Liver (tissue), 9 donors: ENCODE data around the gene TMEM163. TPM values are rescaled to one million over a fixed set of nuclear protein-coding genes. Genes with fewer than 3 reads are reported as not detected.

ENCODE experiments used
- DNase-seq: peaks from one replicate; pipeline ENCODE4 v3.0.0-alpha.2; 2017; ENCODE audit warnings: low spot score
- H3K27ac ChIP-seq, 2 donors: one replicate each; pipeline ENCODE4 v1.7.0; 2013; ENCODE audit warnings: inconsistent platforms in 2 of 2, low read length in 2 of 2, control low read depth in 1 of 2, low read depth in 1 of 2, mild to moderate bottlenecking in 1 of 2
- H3K27me3 ChIP-seq, 4 donors: one replicate each; pipeline versions ENCODE4 v1.6.1 to v1.7.0; 2013; ENCODE audit warnings: low read length in 3 of 4, inconsistent platforms in 1 of 4, mild to moderate bottlenecking in 1 of 4, moderate library complexity in 1 of 4; ENCODE audit not compliant: control insufficient read depth in 4 of 4, insufficient read depth in 4 of 4
- H3K36me3 ChIP-seq, 4 donors: one replicate each; pipeline versions ENCODE4 v1.6.1 to v1.7.0; 2013; ENCODE audit warnings: low read length in 3 of 4, mild to moderate bottlenecking in 3 of 4, low read depth in 1 of 4, moderate library complexity in 1 of 4; ENCODE audit not compliant: control insufficient read depth in 4 of 4, insufficient read depth in 3 of 4
- H3K4me1 ChIP-seq, 4 donors: one replicate each; pipeline versions ENCODE4 v1.6.1 to v1.7.0; 2013; ENCODE audit warnings: low read length in 3 of 4, mild to moderate bottlenecking in 3 of 4, moderate library complexity in 1 of 4; ENCODE audit not compliant: control insufficient read depth in 4 of 4, insufficient read depth in 4 of 4
- H3K4me3 ChIP-seq, 3 donors: one replicate each; pipeline versions ENCODE4 v1.6.1 to v1.7.0; 2013; ENCODE audit warnings: low read length in 3 of 3, control low read depth in 1 of 3, low read depth in 1 of 3, mild to moderate bottlenecking in 1 of 3
- H3K9ac ChIP-seq, 2 donors: one replicate each; pipeline ENCODE4 v1.7.0; 2013; ENCODE audit warnings: low read length in 2 of 2, mild to moderate bottlenecking in 2 of 2, moderate library complexity in 2 of 2, control low read depth in 1 of 2, low read depth in 1 of 2
- H3K9me3 ChIP-seq, 4 donors: one replicate each; pipeline versions ENCODE4 v1.6.1 to v1.7.0; 2013; ENCODE audit warnings: low read length in 3 of 4; ENCODE audit not compliant: control insufficient read depth in 4 of 4
- EGR1 ChIP-seq, 2 donors: IDR thresholded peaks; 2 replicates each; pipeline ENCODE4 v1.6.1; 2016 to 2018; ENCODE audit warnings: antibody characterized with exemption in 2 of 2, low read depth in 2 of 2
- FOXA2 ChIP-seq: IDR thresholded peaks from 2 replicates; pipeline ENCODE4 v1.6.1; 2016; ENCODE audit warnings: antibody characterized with exemption
- GABPA ChIP-seq, 2 donors: IDR thresholded peaks in 1 of 2; conservative IDR thresholded peaks in 1 of 2; 2 replicates each; pipeline ENCODE4 v1.6.1; 2016; ENCODE audit warnings: antibody characterized with exemption in 2 of 2, mild to moderate bottlenecking in 1 of 2, moderate library complexity in 1 of 2
- HNF4A ChIP-seq, 2 donors: conservative IDR thresholded peaks; 2 replicates each; pipeline ENCODE4 v1.6.1; 2016; ENCODE audit warnings: antibody characterized with exemption in 2 of 2, mild to moderate bottlenecking in 2 of 2
- HNF4G ChIP-seq: IDR thresholded peaks from 2 replicates; pipeline ENCODE4 v1.6.1; 2016; ENCODE audit warnings: antibody characterized with exemption
- JUND ChIP-seq, 2 donors: IDR thresholded peaks; 2 replicates each; pipeline ENCODE4 v1.6.1; 2016; ENCODE audit warnings: antibody characterized with exemption in 2 of 2
- NR2F2 ChIP-seq: IDR thresholded peaks from 2 replicates; pipeline ENCODE4 v1.6.1; 2016; ENCODE audit warnings: antibody characterized with exemption
- RAD21 ChIP-seq, 2 donors: IDR thresholded peaks; 2 replicates each; pipeline ENCODE4 v1.6.1; 2016; ENCODE audit warnings: antibody characterized with exemption in 2 of 2, mild to moderate bottlenecking in 2 of 2
- SP1 ChIP-seq: IDR thresholded peaks from 2 replicates; pipeline ENCODE4 v1.6.1; 2018; ENCODE audit warnings: antibody characterized with exemption, mild to moderate bottlenecking
- WGBS: extraction: QIAGEN DNeasy Blood & Tissue Kit; methylation state at CpG from one replicate; pipeline ENCODE4 v1.1.7; 2013; 5-methylcytosine and 5-hydroxymethylcytosine counted together
- polyA plus RNA-seq, 2 donors: library from polyadenylated mRNA; stranded (reverse) in 1 of 2; unstranded in 1 of 2; fragments of 200-250 nt in 1 of 2; fragments of >200 nt in 1 of 2; fragmentation: Nextera tagmentation in 1 of 2; extraction: Ambion mirVana in 1 of 2; gene quantifications; one replicate each; pipeline versions ENCODE4 v1.2.1 to v1.2.3, GENCODE V29; 2013 to 2015
- total RNA-seq, 2 donors: library from RNA; depleted of rRNA; stranded (reverse); fragments of >200 nt; gene quantifications; one replicate each; pipeline ENCODE4 v1.2.3, GENCODE V29; 2014
- TF ChIP-seq, protein P1 (sequence below): IDR thresholded peaks from 2 replicates; pipeline ENCODE4 v1.6.1; 2016; ENCODE audit warnings: antibody characterized with exemption
- TF ChIP-seq, protein P2 (sequence below): IDR thresholded peaks from 2 replicates; pipeline ENCODE4 v1.6.1; 2016; ENCODE audit warnings: antibody characterized with exemption
- TF ChIP-seq, protein P3 (sequence below): fragments of 150-350 bp; IDR thresholded peaks from 2 replicates; pipeline ENCODE4 v1.5.1; 2017; ENCODE audit warnings: improper control_type of control experiment, low read depth, low read length; ENCODE audit not compliant: missing input control
- TF ChIP-seq, protein P4 (sequence below): IDR thresholded peaks from 2 replicates; pipeline ENCODE4 v1.6.1; 2016; ENCODE audit warnings: antibody characterized with exemption
- donor health status: healthy.
- donor health status: healthy.
- donor health status: healthy.
- donor health status: healthy.
- donor health status: healthy.

Gene TMEM163
- total and polyA plus RNA-seq, 4 donors = 0.08 to 0.48 (median 0.25) TPM

DNA sequence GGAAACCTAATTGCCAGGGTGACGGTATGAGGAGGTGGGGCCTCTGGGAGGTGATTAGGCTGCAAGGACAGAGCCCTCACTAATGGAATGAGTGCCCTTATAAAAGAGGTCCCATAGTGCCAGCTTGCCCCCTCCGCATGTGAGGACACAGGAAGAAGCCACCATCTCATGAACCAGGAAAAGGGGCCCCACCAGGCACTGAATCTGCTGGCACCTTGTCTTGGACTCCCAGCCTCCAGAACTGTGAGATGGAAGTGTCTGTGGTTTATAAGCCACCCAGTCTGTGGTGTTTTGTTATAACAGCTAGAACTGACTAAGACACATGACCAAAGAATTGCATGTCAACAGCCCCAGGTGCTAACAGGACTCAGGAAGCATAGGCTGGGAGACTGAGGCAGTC is 250.6 kb downstream of the TMEM163 start:
- DNase-seq = peak; percentile 16
- Histone ChIP-seq H3K36me3 (no peaks in the 10 kb centered on the region), H3K9ac (no peak overlapping the region), H3K4me3 (no peak overlapping the region), H3K27me3 (no peaks in the 10 kb centered on the region), H3K4me1 (no peaks in the 10 kb centered on the region), H3K9me3 (no peaks in the 10 kb centered on the region), H3K27ac (no peak overlapping the region)
- no peak for TF ChIP-seq FOXA2
- no peak for TF ChIP-seq SP1
- TF ChIP-seq EGR1 (IDR thresholded peaks at IDR 0.05; ENCODE audit: low read depth in 2 of 2) = no peak
- TF ChIP-seq, protein P1, sequence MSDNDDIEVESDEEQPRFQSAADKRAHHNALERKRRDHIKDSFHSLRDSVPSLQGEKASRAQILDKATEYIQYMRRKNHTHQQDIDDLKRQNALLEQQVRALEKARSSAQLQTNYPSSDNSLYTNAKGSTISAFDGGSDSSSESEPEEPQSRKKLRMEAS = no peak
- no peak for TF ChIP-seq NR2F2
- TF ChIP-seq, protein P2, sequence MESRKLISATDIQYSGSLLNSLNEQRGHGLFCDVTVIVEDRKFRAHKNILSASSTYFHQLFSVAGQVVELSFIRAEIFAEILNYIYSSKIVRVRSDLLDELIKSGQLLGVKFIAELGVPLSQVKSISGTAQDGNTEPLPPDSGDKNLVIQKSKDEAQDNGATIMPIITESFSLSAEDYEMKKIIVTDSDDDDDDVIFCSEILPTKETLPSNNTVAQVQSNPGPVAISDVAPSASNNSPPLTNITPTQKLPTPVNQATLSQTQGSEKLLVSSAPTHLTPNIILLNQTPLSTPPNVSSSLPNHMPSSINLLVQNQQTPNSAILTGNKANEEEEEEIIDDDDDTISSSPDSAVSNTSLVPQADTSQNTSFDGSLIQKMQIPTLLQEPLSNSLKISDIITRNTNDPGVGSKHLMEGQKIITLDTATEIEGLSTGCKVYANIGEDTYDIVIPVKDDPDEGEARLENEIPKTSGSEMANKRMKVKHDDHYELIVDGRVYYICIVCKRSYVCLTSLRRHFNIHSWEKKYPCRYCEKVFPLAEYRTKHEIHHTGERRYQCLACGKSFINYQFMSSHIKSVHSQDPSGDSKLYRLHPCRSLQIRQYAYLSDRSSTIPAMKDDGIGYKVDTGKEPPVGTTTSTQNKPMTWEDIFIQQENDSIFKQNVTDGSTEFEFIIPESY = no peak
- TF ChIP-seq, protein P3, sequence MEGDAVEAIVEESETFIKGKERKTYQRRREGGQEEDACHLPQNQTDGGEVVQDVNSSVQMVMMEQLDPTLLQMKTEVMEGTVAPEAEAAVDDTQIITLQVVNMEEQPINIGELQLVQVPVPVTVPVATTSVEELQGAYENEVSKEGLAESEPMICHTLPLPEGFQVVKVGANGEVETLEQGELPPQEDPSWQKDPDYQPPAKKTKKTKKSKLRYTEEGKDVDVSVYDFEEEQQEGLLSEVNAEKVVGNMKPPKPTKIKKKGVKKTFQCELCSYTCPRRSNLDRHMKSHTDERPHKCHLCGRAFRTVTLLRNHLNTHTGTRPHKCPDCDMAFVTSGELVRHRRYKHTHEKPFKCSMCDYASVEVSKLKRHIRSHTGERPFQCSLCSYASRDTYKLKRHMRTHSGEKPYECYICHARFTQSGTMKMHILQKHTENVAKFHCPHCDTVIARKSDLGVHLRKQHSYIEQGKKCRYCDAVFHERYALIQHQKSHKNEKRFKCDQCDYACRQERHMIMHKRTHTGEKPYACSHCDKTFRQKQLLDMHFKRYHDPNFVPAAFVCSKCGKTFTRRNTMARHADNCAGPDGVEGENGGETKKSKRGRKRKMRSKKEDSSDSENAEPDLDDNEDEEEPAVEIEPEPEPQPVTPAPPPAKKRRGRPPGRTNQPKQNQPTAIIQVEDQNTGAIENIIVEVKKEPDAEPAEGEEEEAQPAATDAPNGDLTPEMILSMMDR = no peak
- no peak for TF ChIP-seq RAD21 (IDR thresholded peaks at IDR 0.05)
- 91% methylated on average over 2 of the region's 2 CpGs for WGBS

DNA sequence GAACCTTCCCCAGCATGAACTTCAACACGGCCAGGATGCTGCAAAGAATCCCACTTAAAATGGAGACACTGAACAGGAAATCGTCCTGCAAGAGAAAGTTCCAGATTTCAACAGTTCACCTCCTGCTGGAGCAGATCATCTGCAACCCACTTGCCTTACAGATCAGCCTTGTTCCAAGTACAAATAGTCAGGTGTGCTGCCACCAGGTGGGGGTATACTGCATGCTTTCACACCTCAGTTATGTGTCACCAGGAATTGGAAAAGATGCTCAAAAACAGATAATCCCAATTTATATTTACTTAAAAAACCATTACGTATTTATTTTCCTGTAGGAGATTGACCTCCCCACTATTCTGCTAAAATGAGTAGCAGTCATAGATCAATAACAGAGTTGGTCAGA is 252.7 kb downstream of the TMEM163 start:
- WGBS = 47% methylated on average over 3 of the region's 3 CpGs
- Histone ChIP-seq H3K36me3 (no peaks in the 10 kb centered on the region), H3K9ac (no peak overlapping the region), H3K27ac (no peak overlapping the region), H3K27me3 (no peaks in the 10 kb centered on the region), H3K4me1 (no peaks in the 10 kb centered on the region), H3K9me3 (no peaks in the 10 kb centered on the region), H3K4me3 (no peak overlapping the region)
- TF ChIP-seq HNF4G (no peak), GABPA (IDR thresholded peaks at IDR 0.05 in 1 of 2, conservative IDR thresholded peaks at IDR 0.05 in 1 of 2) (no peak), RAD21 (IDR thresholded peaks at IDR 0.05) (peak; percentile 74 to 77), HNF4A (conservative IDR thresholded peaks at IDR 0.05) (no peak), JUND (IDR thresholded peaks at IDR 0.05) (no peak), NR2F2 (no peak)
- TF ChIP-seq, protein P3 = peak; percentile 42
- TF ChIP-seq, protein P4, sequence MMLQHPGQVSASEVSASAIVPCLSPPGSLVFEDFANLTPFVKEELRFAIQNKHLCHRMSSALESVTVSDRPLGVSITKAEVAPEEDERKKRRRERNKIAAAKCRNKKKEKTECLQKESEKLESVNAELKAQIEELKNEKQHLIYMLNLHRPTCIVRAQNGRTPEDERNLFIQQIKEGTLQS = no peak
- peak; percentile 34 for DNase-seq
